GM06990 (cell line): ENCODE data around the gene YEATS2.
"Not testable (repeated sequence)": the region's sequence is repeated elsewhere in the genome, so short reads cannot be mapped to it uniquely, and the experiment has no call there.

Source experiments
- DNase-seq: peaks from one replicate; pipeline ENCODE4 v3.0.0-alpha.2; 2011; ENCODE audit not compliant: insufficient read length; ENCODE audit errors: extremely low read depth
- H3K27me3 ChIP-seq: replicated peaks from 2 replicates; pipeline ENCODE4 v1.6.0; 2011; ENCODE audit warnings: low read length; ENCODE audit not compliant: control insufficient read depth, insufficient read depth
- H3K36me3 ChIP-seq: 2 replicates; pipeline ENCODE4 v1.5.1; 2011; ENCODE audit warnings: low read length; ENCODE audit not compliant: control insufficient read depth, insufficient read depth
- H3K4me3 ChIP-seq: replicated peaks from 2 replicates; pipeline ENCODE4 v1.5.1; 2011; ENCODE audit warnings: low read depth, mild to moderate bottlenecking, control low read depth, low read length
- TF ChIP-seq, protein P1 (sequence below): IDR thresholded peaks from 2 replicates; pipeline ENCODE4 v1.5.1; 2011; ENCODE audit warnings: low read length, control low read depth, mild to moderate bottlenecking, inconsistent platforms; ENCODE audit not compliant: insufficient read depth, poor library complexity, severe bottlenecking

The YEATS2 gene

DNA sequence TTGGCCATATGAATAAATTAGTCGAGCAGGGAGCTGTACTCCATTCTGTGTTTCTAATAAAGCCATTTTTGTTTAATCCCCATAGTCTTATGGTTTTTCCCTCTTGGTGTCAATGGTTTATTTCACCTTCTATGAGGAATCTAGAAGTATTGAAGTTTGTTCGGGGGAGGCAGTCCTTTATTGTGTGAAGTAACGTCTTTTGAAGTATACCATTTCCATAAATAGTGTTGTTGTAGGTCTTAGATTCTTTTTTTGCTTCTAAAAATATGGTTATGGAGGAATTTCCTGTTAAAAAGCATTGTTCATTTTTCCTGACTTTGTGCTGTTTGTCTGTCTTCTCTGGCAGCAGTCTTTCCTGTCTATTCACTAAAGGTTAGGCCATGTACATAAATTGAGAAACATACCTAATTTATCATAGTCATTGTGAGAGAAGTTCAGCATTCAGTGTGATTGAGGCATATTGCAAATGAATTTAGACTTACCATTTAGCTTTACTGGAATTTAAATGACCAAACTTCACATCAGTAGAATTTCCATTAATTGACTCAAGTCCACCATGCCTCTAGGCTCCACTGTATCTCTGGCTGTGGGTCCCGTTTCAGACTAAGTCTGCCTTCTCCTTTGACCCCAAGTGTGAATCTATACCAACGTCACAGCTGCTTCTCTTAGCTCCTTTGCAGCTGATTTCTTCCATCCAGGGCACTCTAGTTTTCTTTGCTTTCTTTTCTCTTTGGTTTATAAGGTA is 37.3 kb downstream of the YEATS2 start:
- TF ChIP-seq, protein P1, sequence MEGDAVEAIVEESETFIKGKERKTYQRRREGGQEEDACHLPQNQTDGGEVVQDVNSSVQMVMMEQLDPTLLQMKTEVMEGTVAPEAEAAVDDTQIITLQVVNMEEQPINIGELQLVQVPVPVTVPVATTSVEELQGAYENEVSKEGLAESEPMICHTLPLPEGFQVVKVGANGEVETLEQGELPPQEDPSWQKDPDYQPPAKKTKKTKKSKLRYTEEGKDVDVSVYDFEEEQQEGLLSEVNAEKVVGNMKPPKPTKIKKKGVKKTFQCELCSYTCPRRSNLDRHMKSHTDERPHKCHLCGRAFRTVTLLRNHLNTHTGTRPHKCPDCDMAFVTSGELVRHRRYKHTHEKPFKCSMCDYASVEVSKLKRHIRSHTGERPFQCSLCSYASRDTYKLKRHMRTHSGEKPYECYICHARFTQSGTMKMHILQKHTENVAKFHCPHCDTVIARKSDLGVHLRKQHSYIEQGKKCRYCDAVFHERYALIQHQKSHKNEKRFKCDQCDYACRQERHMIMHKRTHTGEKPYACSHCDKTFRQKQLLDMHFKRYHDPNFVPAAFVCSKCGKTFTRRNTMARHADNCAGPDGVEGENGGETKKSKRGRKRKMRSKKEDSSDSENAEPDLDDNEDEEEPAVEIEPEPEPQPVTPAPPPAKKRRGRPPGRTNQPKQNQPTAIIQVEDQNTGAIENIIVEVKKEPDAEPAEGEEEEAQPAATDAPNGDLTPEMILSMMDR = no peak
- no peak overlapping the region for H3K4me3 ChIP-seq
- peaks cover 7% of the 10 kb centered on the region for H3K36me3 ChIP-seq

DNA sequence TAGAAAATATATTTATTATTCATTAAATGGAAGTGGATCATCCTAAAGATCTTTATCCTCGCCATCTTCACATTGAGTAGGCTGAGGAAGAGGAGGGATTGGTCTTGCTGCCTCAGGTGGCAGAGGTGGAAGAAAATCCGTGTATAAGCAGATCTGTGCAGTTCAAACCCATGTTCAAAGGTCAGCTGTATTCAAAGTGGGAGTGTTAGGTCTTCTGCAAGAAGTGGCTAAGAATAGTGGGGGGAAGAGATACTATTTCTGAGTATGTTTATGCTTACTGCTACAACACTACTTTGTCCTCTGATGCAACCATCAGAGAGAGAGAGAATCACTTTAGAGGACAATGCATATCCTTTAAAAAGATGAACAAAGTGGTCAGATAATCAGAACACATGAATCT is 39.5 kb downstream of the YEATS2 start:
- TF ChIP-seq, protein P1 = no peak
- Histone ChIP-seq H3K36me3 (peaks cover 5% of the 10 kb centered on the region), H3K4me3 (no peak overlapping the region), H3K27me3 (no peaks in the 10 kb centered on the region)
- DNase-seq = no peak

More for the DNA sequence above, 37.3 kb downstream of the YEATS2 start:
- no peak for DNase-seq
- no peaks in the 10 kb centered on the region for H3K27me3 ChIP-seq

DNA sequence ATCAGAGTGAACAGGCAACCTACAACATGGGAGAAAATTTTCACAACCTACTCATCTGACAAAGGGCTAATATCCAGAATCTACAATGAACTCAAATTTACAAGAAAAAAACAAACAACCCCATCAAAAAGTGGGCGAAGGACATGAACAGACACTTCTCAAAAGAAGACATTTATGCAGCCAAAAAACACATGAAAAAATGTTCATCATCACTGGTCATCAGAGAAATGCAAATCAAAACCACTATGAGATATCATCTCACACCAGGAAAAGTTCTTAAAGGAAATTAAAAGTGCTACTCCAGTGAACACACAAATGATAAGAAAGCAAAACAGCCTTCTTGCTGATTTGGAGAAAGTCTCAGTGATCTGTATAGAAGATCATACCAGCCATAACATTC is 42.6 kb downstream of the YEATS2 start:
- H3K4me3 ChIP-seq, H3K36me3 ChIP-seq, H3K27me3 ChIP-seq, DNase-seq: not testable (repeated sequence)

DNA sequence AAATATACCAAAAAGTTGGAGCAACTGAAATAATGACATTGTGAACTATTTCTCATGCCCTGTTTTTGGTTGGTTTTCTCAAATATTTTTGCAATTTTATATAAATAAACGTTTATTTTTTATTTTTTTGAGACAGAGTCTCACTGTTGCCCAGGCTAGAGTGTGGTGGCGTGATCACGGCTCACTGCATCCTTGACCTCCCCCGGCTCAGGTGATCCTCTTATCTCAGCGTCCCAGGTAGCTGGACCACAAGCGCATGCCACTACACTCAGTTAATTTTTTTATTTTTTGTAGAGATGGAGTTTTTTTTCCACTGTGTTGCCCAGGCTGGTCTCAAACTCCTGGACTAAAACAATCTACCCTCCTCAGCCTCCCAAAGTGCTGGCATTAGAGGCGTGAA is 45.6 kb downstream of the YEATS2 start:
- TF ChIP-seq, protein P1 = no peak
- H3K4me3 ChIP-seq = no peak overlapping the region
- H3K36me3 ChIP-seq = no peaks in the 10 kb centered on the region; the same call in none of the 2 replicates
- no peaks in the 10 kb centered on the region for H3K27me3 ChIP-seq
- no peak for DNase-seq

DNA sequence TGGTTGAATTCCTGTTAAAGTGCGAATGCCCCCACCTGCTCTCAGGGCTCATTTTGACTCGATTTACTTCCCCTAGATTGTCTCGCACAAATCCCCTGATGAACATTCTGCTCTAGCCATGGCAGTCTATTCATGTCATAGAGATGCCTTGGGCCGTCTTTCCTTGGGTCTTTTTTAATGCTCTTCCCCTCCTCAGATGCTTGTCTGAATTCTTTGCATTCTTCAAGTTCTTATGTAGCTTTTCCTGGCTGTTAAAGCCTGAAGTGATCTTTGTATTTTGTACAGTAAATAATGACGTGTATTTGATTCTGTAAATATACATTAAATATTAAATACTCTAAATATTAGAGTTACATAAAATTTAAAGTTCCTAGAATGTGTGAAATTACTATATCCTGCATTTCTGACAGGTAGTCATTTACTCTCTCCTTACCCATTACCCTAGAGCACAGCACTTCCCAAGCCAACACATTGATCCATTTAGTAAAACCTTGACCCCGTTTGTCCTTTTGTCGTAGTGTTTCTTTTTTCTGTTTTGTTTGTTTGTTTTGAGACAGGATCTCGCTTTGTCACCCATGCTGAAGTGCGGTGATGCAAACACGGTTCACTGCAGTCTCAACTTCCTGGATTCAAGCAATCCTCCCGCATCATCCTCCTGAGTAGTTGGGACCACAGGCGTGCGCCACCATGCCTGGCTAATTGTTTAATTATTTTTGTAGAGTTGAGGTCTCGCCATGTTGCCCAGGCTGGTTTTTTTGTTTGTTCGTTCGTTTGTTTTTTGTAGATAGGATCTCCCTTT is 47.9 kb downstream of the YEATS2 start:
- TF ChIP-seq, protein P1 = no peak
- DNase-seq = no peak
- no peaks in the 10 kb centered on the region for H3K27me3 ChIP-seq
- peaks cover 4% of the 10 kb centered on the region for H3K36me3 ChIP-seq
- no peak overlapping the region for H3K4me3 ChIP-seq

DNA sequence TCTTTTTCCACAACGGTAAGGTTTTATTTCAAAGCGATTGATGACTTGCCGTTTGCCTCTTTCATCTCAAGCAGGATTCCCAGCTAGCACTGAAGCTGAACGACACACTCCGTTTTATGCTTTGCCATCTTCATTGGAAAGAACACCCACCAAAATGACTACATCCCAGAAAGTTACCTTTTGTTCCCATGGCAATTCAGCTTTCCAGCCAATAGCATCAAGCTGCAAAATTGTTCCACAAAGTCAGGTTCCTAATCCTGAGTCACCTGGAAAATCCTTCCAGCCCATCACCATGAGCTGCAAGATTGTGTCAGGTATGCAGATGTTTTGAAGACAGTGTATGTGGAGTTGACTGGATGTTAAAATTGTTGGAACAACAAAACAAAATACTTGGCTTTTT is 56.5 kb downstream of the YEATS2 start:
- TF ChIP-seq, protein P1 = no peak
- no peak overlapping the region for H3K4me3 ChIP-seq
- H3K36me3 ChIP-seq = peaks cover 8% of the 10 kb centered on the region
- H3K27me3 ChIP-seq = no peaks in the 10 kb centered on the region
- DNase-seq = no peak
